Fibroblast of lung (primary cell): Measurements from ENCODE around the gene LOXL4.

ENCODE experiments used
- EZH2 ChIP-seq: IDR thresholded peaks from 2 replicates; pipeline ENCODE4 v1.5.1; 2012; ENCODE audit warnings: low read length, control low read depth, mild to moderate bottlenecking; ENCODE audit errors: missing control alignments
- TF ChIP-seq, protein P1 (sequence below), 2 donors: IDR thresholded peaks in 1 of 2; conservative IDR thresholded peaks in 1 of 2; 1 replicate in 1 of 2; 2 replicates in 1 of 2; pipeline ENCODE4 v1.5.1; 2011 to 2012; ENCODE audit warnings: low read length in 2 of 2, control low read depth in 1 of 2, inconsistent platforms in 1 of 2, low read depth in 1 of 2, mild to moderate bottlenecking in 1 of 2

GRCh38 chr10:98294270-98294627, 26.3 kb upstream of the LOXL4 start:
- TF ChIP-seq, protein P1, sequence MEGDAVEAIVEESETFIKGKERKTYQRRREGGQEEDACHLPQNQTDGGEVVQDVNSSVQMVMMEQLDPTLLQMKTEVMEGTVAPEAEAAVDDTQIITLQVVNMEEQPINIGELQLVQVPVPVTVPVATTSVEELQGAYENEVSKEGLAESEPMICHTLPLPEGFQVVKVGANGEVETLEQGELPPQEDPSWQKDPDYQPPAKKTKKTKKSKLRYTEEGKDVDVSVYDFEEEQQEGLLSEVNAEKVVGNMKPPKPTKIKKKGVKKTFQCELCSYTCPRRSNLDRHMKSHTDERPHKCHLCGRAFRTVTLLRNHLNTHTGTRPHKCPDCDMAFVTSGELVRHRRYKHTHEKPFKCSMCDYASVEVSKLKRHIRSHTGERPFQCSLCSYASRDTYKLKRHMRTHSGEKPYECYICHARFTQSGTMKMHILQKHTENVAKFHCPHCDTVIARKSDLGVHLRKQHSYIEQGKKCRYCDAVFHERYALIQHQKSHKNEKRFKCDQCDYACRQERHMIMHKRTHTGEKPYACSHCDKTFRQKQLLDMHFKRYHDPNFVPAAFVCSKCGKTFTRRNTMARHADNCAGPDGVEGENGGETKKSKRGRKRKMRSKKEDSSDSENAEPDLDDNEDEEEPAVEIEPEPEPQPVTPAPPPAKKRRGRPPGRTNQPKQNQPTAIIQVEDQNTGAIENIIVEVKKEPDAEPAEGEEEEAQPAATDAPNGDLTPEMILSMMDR (conservative IDR thresholded peaks at IDR 0.05 in 1 of 2, IDR thresholded peaks at IDR 0.05 in 1 of 2; ENCODE audit: low read depth in 1 of 2, low read length in 2 of 2): no peak
- TF ChIP-seq EZH2: no peak
